ENCODE measurements around the gene ARRDC2. TPM values are rescaled to one million over a fixed set of nuclear protein-coding genes. Genes with fewer than 3 reads are reported as not detected.

ARRDC2 gene
- total and polyA plus RNA-seq, 10 of the 15 experiments (the other 5 are each of a cell fraction or from before 2014, with no cell fraction given): 0.48 to 10.1 (median 4.8) TPM

DNA sequence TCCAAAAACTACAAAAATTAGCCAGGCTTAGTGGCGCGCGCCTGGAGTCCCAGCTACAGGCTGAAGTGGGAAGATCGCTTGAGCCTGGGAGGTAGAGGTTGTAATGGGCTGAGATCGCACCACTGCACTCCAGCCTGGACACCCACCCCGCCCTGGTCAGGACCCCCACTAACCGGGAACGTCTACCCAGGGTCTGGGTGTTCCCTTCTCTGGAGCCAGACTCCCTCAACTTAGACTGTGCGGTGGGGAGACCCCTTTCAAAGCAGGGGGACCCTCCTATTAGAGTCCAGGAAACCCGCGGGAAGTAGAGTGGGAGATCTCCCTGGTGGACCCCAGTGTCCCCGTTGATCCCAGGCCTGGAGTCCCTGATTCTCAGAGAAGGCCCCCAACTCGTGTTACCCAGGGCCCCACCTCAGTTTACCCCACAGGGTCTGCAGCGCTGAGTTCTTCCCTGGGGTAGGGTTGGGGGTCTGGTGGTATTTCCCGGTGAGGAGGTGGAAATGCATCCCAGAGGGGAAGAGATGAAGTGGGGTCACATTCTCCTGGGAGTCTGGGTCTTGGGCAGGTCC, 6.1 kb upstream of the ARRDC2 start:
- Histone ChIP-seq H3K4me2 (ENCODE audit: control insufficient read depth, insufficient read depth) (peak overlapping the region; percentile 79), H4K20me1 (ENCODE audit: control insufficient read depth, insufficient read depth) (no peaks in the 10 kb centered on the region), H2AFZ (ENCODE audit: control insufficient read depth, low read depth, low read length) (peak overlapping the region; percentile 62; the same call in 1 of the 2 replicates), H3K27me3 (replicated peaks in 1 of 2; ENCODE audit: control insufficient read depth in 2 of 2, insufficient read depth in 2 of 2, low read length in 1 of 2) (no peaks in the 10 kb centered on the region), H3K9ac (ENCODE audit: control insufficient read depth, insufficient read depth, low read length) (peak overlapping the region; percentile 57), H3K4me1 (ENCODE audit: control insufficient read depth, insufficient read depth, low read length) (peaks cover 9% of the 10 kb centered on the region), H3K36me3 (ENCODE audit: control insufficient read depth in 2 of 2, insufficient read depth in 2 of 2, low read length in 1 of 2) (no peaks in the 10 kb centered on the region), H3K27ac (ENCODE audit: control insufficient read depth, insufficient read depth) (peak overlapping the region; percentile 62), H3K4me3 (peak overlapping the region; percentile 75), H3K9me3 (replicated peaks; ENCODE audit: control insufficient read depth, insufficient read depth, low read length) (no peaks in the 10 kb centered on the region), H3K79me2 (ENCODE audit: control insufficient read depth, insufficient read depth, low read length) (peaks cover 10% of the 10 kb centered on the region)
- no TSS peak for BruUV-seq (replicated peaks)
- FAIRE-seq: peak; percentile 47
- CTCF ChIA-PET: interaction anchor here (0.6 to 13.5 kb wide), 10 partner anchors 50 to 286 kb away, joined by 3 to 302 read pairs (median 4); partner anchors contain the start of genes CCDC124 and IL12RB1
- peak; percentile 10 for ATAC-seq
- SMC1A ChIA-PET (ENCODE audit: uncharacterized antibody, unreplicated experiment): interaction anchor here (1.2 to 2.0 kb wide), 3 partner anchors 43 to 57 kb away, joined by 3 to 6 read pairs (median 3); no protein-coding TSS in a partner anchor
- POLR2A ChIA-PET: interaction anchor here (0.9 to 1.9 kb wide), 7 partner anchors 21 to 159 kb away, joined by 3 to 14 read pairs (median 4); partner anchors contain the start of gene RPL18A
- in situ Hi-C loops (cut with MboI): no loop called here
- intact Hi-C loops (cut with micrococcal nuclease; ENCODE audit: unreplicated experiment): no loop called here
- DNase-seq (ENCODE audit: low read depth, low spot score): no peak
- 1% methylated on average over 15 of the region's 15 CpGs for WGBS (ENCODE audit: insufficient coverage, insufficient replicate concordance, low lambda C conversion rate, missing lambda C conversion rate)
- TF ChIP-seq NR2F1 (conservative IDR thresholded peaks at IDR 0.05) (0 out of 2 replicates have a peak, but pooled peaks have one; percentile 8), CREB1 (IDR thresholded peaks at IDR 0.05; ENCODE audit: low read depth) (no peak)
- TF ChIP-seq, protein P1, sequence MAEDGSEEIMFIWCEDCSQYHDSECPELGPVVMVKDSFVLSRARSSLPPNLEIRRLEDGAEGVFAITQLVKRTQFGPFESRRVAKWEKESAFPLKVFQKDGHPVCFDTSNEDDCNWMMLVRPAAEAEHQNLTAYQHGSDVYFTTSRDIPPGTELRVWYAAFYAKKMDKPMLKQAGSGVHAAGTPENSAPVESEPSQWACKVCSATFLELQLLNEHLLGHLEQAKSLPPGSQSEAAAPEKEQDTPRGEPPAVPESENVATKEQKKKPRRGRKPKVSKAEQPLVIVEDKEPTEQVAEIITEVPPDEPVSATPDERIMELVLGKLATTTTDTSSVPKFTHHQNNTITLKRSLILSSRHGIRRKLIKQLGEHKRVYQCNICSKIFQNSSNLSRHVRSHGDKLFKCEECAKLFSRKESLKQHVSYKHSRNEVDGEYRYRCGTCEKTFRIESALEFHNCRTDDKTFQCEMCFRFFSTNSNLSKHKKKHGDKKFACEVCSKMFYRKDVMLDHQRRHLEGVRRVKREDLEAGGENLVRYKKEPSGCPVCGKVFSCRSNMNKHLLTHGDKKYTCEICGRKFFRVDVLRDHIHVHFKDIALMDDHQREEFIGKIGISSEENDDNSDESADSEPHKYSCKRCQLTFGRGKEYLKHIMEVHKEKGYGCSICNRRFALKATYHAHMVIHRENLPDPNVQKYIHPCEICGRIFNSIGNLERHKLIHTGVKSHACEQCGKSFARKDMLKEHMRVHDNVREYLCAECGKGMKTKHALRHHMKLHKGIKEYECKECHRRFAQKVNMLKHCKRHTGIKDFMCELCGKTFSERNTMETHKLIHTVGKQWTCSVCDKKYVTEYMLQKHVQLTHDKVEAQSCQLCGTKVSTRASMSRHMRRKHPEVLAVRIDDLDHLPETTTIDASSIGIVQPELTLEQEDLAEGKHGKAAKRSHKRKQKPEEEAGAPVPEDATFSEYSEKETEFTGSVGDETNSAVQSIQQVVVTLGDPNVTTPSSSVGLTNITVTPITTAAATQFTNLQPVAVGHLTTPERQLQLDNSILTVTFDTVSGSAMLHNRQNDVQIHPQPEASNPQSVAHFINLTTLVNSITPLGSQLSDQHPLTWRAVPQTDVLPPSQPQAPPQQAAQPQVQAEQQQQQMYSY (CRISPR knock-in tag; IDR thresholded peaks at IDR 0.05): no peak
- RAD21 ChIA-PET (ENCODE audit: unreplicated experiment): interaction anchor here (0.8 to 2.0 kb wide), 7 partner anchors 43 to 169 kb away, joined by 3 to 7 read pairs (median 4); partner anchors contain the start of gene CCDC124

All from GM12878 (cell line).